GM21723 (cell line): Measurements from ENCODE around the gene AP4M1.

Experiments
- ATAC-seq: cut with Tn5 transposase; IDR thresholded peaks from one replicate; pipeline ENCODE4 v1.9.1; 2021; ENCODE audit warnings: mild to moderate bottlenecking, moderate library complexity; ENCODE audit not compliant: unreplicated experiment

Gene AP4M1

DNA sequence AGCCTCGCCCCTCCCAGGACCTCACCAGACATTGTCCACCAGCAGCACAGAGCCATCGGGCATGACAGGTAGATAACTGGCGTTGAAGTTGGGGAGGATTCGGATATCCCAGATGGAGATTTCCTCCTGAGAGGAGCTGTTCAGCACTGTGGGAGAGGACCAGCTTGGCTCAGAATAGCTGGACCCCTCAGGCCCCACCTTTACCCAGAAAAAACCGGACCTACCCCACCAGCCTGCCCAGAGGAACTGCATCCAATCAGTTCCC, 55.6 kb downstream of the AP4M1 start:
- ATAC-seq: no peak

DNA sequence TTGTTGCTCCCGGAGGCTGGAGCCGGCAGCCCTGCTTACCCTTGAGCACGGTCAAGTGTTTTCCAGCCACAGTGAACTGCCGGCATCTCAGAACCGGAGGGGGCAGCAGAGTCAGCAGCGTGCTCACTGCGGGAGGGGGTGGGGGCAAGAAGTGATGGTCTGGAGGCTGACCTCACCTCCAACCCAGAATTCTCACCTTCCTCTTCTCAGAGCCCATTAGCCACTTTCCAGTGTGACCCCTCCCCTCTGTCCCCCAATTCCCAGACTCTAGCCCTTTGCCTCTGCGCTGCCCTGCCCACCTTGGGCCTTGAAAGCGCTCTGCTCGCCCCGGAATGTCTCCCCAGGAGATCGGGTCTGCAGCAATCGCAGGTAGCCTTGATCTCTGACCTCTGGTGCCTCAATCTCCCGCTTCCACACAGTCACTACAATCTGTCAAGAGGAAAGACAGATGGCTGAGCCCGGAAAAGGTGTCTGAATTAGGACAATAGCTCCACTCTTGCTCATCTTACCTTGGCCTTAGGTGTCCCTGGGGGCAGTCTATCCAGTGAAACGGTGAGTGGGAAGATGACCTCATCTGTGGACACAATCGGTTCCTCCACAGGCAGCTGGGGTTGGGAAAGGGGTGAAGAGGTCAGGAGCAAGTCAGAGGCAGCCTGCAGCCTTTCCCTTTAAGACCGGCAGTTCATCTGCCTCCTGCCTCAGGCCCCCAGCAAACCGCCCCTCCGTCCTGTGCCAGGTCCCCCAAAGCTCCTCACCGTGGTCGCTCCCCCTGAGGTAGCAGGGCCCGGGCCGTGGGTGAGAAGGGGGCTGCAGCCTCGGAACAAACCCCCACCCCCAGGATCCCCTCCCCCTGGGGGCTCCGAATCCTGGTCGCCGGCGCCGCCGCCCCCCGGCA, 56.1 kb downstream of the AP4M1 start:
- peak; percentile 3 for ATAC-seq
